Activated CD4-positive, alpha-beta T cell treated with anti-CD3 and anti-CD28 coated beads, Interleukin-2, amount 50 U/mL, for 16 hours (primary cell): ENCODE data around the gene PCNP.
A peak's percentile ranks its signal among the peaks of the same experiment; 100 is the strongest.
"Not testable (repeated sequence)": the region's sequence is repeated elsewhere in the genome, so short reads cannot be mapped to it uniquely, and the experiment has no call there.

ENCODE experiments used
- DNase-seq: peaks from one replicate; pipeline ENCODE4 v3.0.0-alpha.2; 2020

The PCNP gene

GRCh38 chr3:101573449-101574387 is at the start of gene PCNP:
Gene PCNP (plus strand): TSS chr3:101574180. CDS start chr3:101574216, 36 bp downstream.
- DNase-seq, result peak; percentile 99

GRCh38 chr3:101527441-101527840 is 46.5 kb upstream of the PCNP start:
- no peak for DNase-seq

- no peak for DNase-seq
Observed at GRCh38 chr3:101527906-101528305, 46.1 kb upstream of the PCNP start.

- no peak for DNase-seq
Observed at GRCh38 chr3:101529816-101530685, 43.9 kb upstream of the PCNP start.

GRCh38 chr3:101530686-101531047 is 43.3 kb upstream of the PCNP start:
- DNase-seq, result no peak

- peak; percentile 46 for DNase-seq
Observed at GRCh38 chr3:101531473-101532086, 42.4 kb upstream of the PCNP start.

GRCh38 chr3:101532783-101533602 is 41.0 kb upstream of the PCNP start:
- DNase-seq, result no peak

GRCh38 chr3:101533603-101533968 is 40.4 kb upstream of the PCNP start:
- no peak for DNase-seq

GRCh38 chr3:101535221-101535620 is 38.8 kb upstream of the PCNP start:
- DNase-seq, result no peak

- no peak for DNase-seq
Observed at GRCh38 chr3:101536266-101536665, 37.7 kb upstream of the PCNP start.

- not testable (repeated sequence) for DNase-seq
Observed at GRCh38 chr3:101536955-101537354, 37.0 kb upstream of the PCNP start.

GRCh38 chr3:101542957-101543356 is 31.0 kb upstream of the PCNP start:
- DNase-seq, result peak; percentile 61

- DNase-seq, result peak; percentile 17
Observed at GRCh38 chr3:101544161-101544850, 29.7 kb upstream of the PCNP start.

GRCh38 chr3:101548527-101549105 is 25.4 kb upstream of the PCNP start:
- DNase-seq, result no peak

- DNase-seq, result no peak
Observed at GRCh38 chr3:101549473-101549872, 24.5 kb upstream of the PCNP start.

GRCh38 chr3:101551359-101552081 is 22.5 kb upstream of the PCNP start:
- DNase-seq, result not testable (repeated sequence)

- not testable (repeated sequence) for DNase-seq
Observed at GRCh38 chr3:101553381-101553780, 20.6 kb upstream of the PCNP start.

- DNase-seq, result no peak
Observed at GRCh38 chr3:101556064-101556463, 17.9 kb upstream of the PCNP start.

GRCh38 chr3:101561630-101562328 is 12.2 kb upstream of the PCNP start, which contains the start of gene TRMT10C:
Gene TRMT10C (plus strand): TSS chr3:101561868. CDS start chr3:101564782, 2,914 bp downstream.
- peak; percentile 95 for DNase-seq
